KOPT-K1 (cell line): ENCODE results near the gene NPIPB8.
"Not testable (repeated sequence)": the region's sequence is repeated elsewhere in the genome, so short reads cannot be mapped to it uniquely, and the experiment has no call there.

Source experiments
- H3K27ac ChIP-seq: fragments of 200-600 bp; sonication (generic); 2 replicates; pipeline ENCODE4 v1.5.1; 2016; ENCODE audit warnings: antibody characterized with exemption, mild to moderate bottlenecking, low read depth, low read length; ENCODE audit not compliant: poor library complexity, severe bottlenecking
- H3K36me3 ChIP-seq: fragments of 200-600 bp; sonication (generic); 2 replicates; pipeline ENCODE4 v1.5.1; 2017; ENCODE audit warnings: antibody characterized with exemption, mild to moderate bottlenecking, low read length, moderate library complexity; ENCODE audit not compliant: insufficient read depth
- H3K9me3 ChIP-seq: fragments of 200-600 bp; sonication (generic); 2 replicates; pipeline ENCODE4 v1.5.1; 2017; ENCODE audit warnings: antibody characterized with exemption, low read length, mild to moderate bottlenecking; ENCODE audit not compliant: insufficient read depth, poor library complexity, severe bottlenecking

Gene NPIPB8

GRCh38 chr16:28601589-28601988 is 36.3 kb upstream of the NPIPB8 start:
- H3K36me3 ChIP-seq, H3K9me3 ChIP-seq, H3K27ac ChIP-seq: not testable (repeated sequence)

- H3K9me3 ChIP-seq, H3K36me3 ChIP-seq, H3K27ac ChIP-seq: not testable (repeated sequence)
Observed at GRCh38 chr16:28602062-28602461, 35.8 kb upstream of the NPIPB8 start.

- no peaks in the 10 kb centered on the region for H3K36me3 ChIP-seq
- H3K27ac ChIP-seq = no peak overlapping the region
- H3K9me3 ChIP-seq = no peaks in the 10 kb centered on the region
Observed at GRCh38 chr16:28602529-28602928, 35.3 kb upstream of the NPIPB8 start.

- Histone ChIP-seq H3K27ac (no peak overlapping the region), H3K9me3 (no peaks in the 10 kb centered on the region)
Observed at GRCh38 chr16:28603381-28604185, 34.3 kb upstream of the NPIPB8 start.

GRCh38 chr16:28604186-28604565 is 33.7 kb upstream of the NPIPB8 start:
- Histone ChIP-seq H3K36me3 (no peaks in the 10 kb centered on the region; the same call in 1 of the 2 replicates), H3K27ac (no peak overlapping the region), H3K9me3 (no peaks in the 10 kb centered on the region)

More at GRCh38 chr16:28603381-28604185, 34.3 kb upstream of the NPIPB8 start:
- H3K36me3 ChIP-seq = no peaks in the 10 kb centered on the region

GRCh38 chr16:28606291-28607115 is 31.4 kb upstream of the NPIPB8 start:
- Histone ChIP-seq H3K9me3 (no peaks in the 10 kb centered on the region), H3K27ac (no peak overlapping the region), H3K36me3 (no peaks in the 10 kb centered on the region; the same call in 1 of the 2 replicates)

- Histone ChIP-seq H3K9me3 (no peaks in the 10 kb centered on the region), H3K36me3 (no peaks in the 10 kb centered on the region; the same call in 1 of the 2 replicates), H3K27ac (no peak overlapping the region)
Observed at GRCh38 chr16:28607116-28607623, 30.7 kb upstream of the NPIPB8 start.

GRCh38 chr16:28607681-28608495 is 30.0 kb upstream of the NPIPB8 start:
- not testable (repeated sequence) for H3K9me3 ChIP-seq, H3K27ac ChIP-seq, H3K36me3 ChIP-seq

GRCh38 chr16:28608496-28608808 is 29.4 kb upstream of the NPIPB8 start:
- H3K27ac ChIP-seq, H3K36me3 ChIP-seq, H3K9me3 ChIP-seq: not testable (repeated sequence)

GRCh38 chr16:28608867-28609596 is 28.8 kb upstream of the NPIPB8 start:
- not testable (repeated sequence) for H3K27ac ChIP-seq, H3K36me3 ChIP-seq

GRCh38 chr16:28609631-28610594 is 28.0 kb upstream of the NPIPB8 start, which contains the start of gene SULT1A1:
Gene SULT1A1 (minus strand): TSS chr16:28610044. CDS start chr16:28608855, 1,189 bp downstream.
- H3K27ac ChIP-seq = no peak within 1 kb of the TSS
- no peaks in the 10 kb centered on the region; the same call in 1 of the 2 replicates for H3K36me3 ChIP-seq
- no peaks in the 10 kb centered on the region for H3K9me3 ChIP-seq

More at GRCh38 chr16:28608867-28609596, 28.8 kb upstream of the NPIPB8 start:
- not testable (repeated sequence) for H3K9me3 ChIP-seq

GRCh38 chr16:28610595-28611191 is 27.2 kb upstream of the NPIPB8 start:
- Histone ChIP-seq H3K9me3 (no peaks in the 10 kb centered on the region), H3K36me3 (no peaks in the 10 kb centered on the region; the same call in 1 of the 2 replicates), H3K27ac (no peak overlapping the region)
